ENCODE results near the gene MADCAM1. TPM values are rescaled to one million over a fixed set of nuclear protein-coding genes. Genes with fewer than 3 reads are reported as not detected.

The MADCAM1 gene
- total RNA-seq, 6 donors from 2014 or later: 0.63 to 3.1 (median 1.1) TPM; not detected in 2

DNA sequence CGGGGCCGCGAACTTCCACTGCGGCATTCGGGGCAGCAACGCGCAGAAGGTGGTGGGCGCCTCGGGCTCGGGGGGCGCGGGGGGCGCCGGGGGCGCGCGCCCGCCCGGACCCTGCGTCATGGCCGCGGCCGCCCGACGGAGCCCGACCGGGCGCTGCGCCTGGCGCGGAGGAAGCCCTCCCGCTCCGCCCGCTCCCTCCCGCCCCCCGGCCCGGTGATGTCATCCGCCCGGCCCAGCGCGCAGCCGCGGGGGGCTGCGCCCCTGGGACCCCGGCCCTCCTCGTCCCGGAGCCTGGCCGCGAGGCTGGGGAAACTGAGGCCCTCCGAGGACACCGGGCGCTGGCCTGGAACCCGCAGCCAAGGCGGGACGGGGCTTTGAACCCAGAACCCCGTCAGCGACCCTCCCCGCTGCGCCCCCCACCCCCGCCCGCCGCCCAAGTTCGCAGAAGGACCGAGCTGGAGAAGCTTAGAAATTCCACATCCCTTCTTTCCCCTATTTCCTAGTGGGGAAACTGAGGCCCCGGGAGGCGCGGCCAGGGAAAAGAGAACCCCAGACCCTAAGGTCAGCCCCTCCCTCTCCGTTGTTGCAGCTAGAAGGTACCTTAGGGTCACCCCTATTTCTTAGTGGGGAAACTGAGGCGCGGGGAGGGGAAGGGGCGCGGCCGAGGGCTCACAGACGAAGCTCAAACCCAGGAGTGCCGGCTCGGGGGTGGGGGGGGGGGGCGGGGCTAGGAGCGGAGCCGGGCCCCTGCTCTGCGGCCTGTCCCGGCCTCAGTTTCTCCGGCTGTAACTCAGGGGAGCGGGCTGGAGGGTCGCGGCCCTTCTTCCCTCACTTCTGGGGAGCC, 35.2 kb upstream of the MADCAM1 start, which contains the start of gene SHC2:
Gene SHC2, minus strand, starts transcription at position 157 of the 844 bp plus-strand sequence. Its CDS starts 37 bp downstream, at position 120.
- WGBS, 2 donors: 0% methylated on average over 19 of the region's 85 CpGs; no CpG with 5 or more reads in 1 of the 2 donors
- peak within 1 kb of the TSS; percentile 67 to 77 (median 74) for H3K4me3 ChIP-seq
- no peaks in the 10 kb centered on the region for H3K9me3 ChIP-seq
- H3K27me3 ChIP-seq: peaks cover 0 to 21% (median 5%) of the 10 kb centered on the region in 4 donors
- peak in 1 of 2 donors; percentile 70 for ATAC-seq (ENCODE audit: low FRiP score in 2 of 2)
- peaks cover 12 to 28% (median 15%) of the 10 kb centered on the region in 4 donors for H3K4me1 ChIP-seq
- peak in 1 of 2 donors; percentile 89 for DNase-seq
- H3K27ac ChIP-seq: peak within 1 kb of the TSS; percentile 76 to 92 (median 82)
- no peaks in the 10 kb centered on the region for H3K36me3 ChIP-seq
- TF ChIP-seq POLR2AphosphoS5 (IDR thresholded peaks at IDR 0.05) (peak in 1 of 2 donors; percentile 51), POLR2A (IDR thresholded peaks at IDR 0.05) (no peak)

DNA sequence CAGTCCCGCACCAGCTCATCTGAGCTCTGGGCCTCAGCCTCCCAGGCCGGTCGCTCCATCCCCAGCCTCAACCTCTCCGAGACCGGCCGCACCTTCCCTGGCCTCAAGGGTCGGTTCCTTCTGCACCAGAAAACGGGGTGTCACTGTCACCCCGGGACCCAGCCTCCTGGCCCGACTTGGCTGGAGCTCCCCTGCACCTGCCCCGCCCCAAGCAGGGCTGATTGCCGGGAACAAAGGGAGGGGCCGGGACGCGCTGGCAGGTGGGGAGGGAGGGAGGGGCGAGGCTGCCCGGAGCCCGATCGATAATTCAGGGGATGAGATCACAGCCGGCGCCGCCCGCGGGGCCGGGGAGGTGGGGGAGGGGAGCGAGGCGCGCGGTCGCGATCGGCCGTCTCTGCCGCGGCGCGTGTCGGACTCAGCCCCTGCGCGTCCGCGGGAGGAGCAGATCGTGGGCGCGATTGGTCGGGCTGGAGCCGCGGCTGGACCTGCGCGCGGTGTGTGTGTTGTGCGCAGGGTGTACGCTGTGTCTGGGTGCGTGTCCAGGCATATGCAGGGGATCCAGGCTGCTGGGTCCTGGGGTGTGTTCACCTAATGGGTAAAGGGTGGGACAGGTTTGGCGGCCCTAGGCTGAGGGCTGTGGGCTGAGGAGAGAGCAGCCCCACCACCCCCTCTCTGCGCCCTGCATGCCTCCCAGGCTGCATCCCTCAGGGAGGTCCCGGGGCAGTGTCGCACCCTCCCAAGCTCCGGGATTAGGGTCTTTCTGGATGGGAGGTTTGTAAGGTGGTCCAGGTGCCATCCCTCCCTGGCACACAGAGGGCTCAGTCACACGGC, 34.4 kb upstream of the MADCAM1 start:
- Histone ChIP-seq H3K4me3 (peak overlapping the region; percentile 2 to 77 (median 64)), H3K36me3 (no peaks in the 10 kb centered on the region), H3K27ac (peak overlapping the region in 3 of 4 donors; percentile 71 to 82 (median 71)), H3K9me3 (no peaks in the 10 kb centered on the region), H3K27me3 (peaks cover 0 to 21% (median 5%) of the 10 kb centered on the region in 4 donors), H3K4me1 (peaks cover 12 to 28% (median 15%) of the 10 kb centered on the region in 4 donors)
- peak; percentile 51 to 89 for DNase-seq
- ATAC-seq (ENCODE audit: low FRiP score in 2 of 2): peak in 1 of 2 donors; percentile 55
- WGBS, 2 donors: 4 to 10% methylated on average over 5 to 38 of the region's 60 CpGs
- TF ChIP-seq, protein P1, sequence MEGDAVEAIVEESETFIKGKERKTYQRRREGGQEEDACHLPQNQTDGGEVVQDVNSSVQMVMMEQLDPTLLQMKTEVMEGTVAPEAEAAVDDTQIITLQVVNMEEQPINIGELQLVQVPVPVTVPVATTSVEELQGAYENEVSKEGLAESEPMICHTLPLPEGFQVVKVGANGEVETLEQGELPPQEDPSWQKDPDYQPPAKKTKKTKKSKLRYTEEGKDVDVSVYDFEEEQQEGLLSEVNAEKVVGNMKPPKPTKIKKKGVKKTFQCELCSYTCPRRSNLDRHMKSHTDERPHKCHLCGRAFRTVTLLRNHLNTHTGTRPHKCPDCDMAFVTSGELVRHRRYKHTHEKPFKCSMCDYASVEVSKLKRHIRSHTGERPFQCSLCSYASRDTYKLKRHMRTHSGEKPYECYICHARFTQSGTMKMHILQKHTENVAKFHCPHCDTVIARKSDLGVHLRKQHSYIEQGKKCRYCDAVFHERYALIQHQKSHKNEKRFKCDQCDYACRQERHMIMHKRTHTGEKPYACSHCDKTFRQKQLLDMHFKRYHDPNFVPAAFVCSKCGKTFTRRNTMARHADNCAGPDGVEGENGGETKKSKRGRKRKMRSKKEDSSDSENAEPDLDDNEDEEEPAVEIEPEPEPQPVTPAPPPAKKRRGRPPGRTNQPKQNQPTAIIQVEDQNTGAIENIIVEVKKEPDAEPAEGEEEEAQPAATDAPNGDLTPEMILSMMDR (IDR thresholded peaks at IDR 0.05): no peak
- peak in 1 of 2 donors; percentile 44 for TF ChIP-seq POLR2AphosphoS5 (IDR thresholded peaks at IDR 0.05)
- TF ChIP-seq POLR2A (IDR thresholded peaks at IDR 0.05): peak in 1 of 4 donors; percentile 43
- TF ChIP-seq EP300 (IDR thresholded peaks at IDR 0.05): no peak

DNA sequence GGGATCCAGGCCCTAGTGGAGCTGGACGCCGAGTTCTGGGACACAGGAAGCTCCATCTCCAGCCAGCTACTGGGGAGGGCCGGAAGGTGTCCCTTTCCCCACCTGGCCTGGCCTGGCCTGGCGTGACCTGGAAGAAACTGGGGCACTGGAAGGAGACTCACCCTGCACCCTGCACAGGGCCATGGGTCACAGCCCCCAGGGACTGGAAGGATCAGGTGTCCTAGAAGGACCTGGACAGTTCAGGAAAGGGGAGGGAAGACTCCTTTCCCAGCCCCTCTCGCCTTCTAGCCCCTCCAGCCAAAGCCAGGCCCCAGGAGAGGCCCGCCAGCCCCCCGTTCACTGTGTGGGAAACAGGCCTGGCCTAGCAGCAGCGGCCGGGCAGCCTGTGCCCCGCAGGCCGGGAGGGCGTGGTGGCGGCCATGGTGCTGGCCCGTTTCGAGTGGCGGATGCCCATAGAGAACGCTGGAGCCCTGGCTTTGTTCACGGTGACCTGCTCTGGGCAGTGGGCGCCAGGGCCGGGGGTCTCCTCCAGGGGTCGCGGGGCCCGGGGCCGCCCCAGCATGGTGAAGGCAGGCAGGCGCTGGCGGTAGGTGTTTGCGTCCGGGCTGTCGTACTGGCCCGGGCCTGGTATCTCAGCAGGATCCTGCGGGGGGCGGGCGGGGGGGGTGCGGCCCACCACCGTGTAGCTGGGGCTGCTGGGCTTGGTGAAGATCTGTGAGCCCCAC, 32.6 kb upstream of the MADCAM1 start:
- DNase-seq: peak in 1 of 2 donors; percentile 80

DNA sequence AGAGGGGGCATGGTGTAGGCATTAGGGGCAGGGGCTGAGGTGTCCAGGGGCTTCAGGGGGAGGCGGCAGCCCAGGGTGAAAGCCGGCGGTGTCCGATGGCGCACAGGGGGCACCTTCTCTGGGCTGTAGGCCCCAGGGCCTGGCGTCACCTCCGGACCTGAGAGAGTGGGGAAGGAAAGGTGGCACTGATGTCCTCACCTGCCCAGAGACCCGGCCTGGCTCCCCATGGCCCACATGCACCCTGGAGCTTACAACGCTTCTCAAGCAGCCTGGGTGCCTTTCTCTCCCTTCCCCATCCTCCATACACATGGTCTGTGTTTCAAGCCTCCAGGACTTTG, 32.1 kb upstream of the MADCAM1 start:
- H3K4me1 ChIP-seq: peaks cover 9 to 26% (median 15%) of the 10 kb centered on the region in 4 donors
- no peak for ATAC-seq (ENCODE audit: low FRiP score in 2 of 2)
- H3K36me3 ChIP-seq: no peaks in the 10 kb centered on the region
- 90 to 92% methylated on average over 5 to 6 of the region's 9 CpGs for WGBS, 2 donors
- H3K27me3 ChIP-seq: peaks cover 0 to 21% (median 5%) of the 10 kb centered on the region in 4 donors
- no peak overlapping the region for H3K27ac ChIP-seq
- DNase-seq: peak in 1 of 2 donors; percentile 62
- no peak overlapping the region for H3K4me3 ChIP-seq
- H3K9me3 ChIP-seq: no peaks in the 10 kb centered on the region
- TF ChIP-seq, protein P1 (IDR thresholded peaks at IDR 0.05): no peak
- TF ChIP-seq POLR2AphosphoS5 (IDR thresholded peaks at IDR 0.05) (no peak), POLR2A (IDR thresholded peaks at IDR 0.05) (no peak), EP300 (IDR thresholded peaks at IDR 0.05) (no peak)

More for the DNA sequence above, 32.6 kb upstream of the MADCAM1 start:
- Histone ChIP-seq H3K9me3 (no peaks in the 10 kb centered on the region), H3K36me3 (no peaks in the 10 kb centered on the region), H3K27ac (no peak overlapping the region), H3K4me3 (no peak overlapping the region), H3K4me1 (peaks cover 12 to 28% (median 15%) of the 10 kb centered on the region in 4 donors), H3K27me3 (peaks cover 0 to 21% (median 5%) of the 10 kb centered on the region in 4 donors)
- 89 to 92% methylated on average over 2 to 30 of the region's 35 CpGs for WGBS, 2 donors
- TF ChIP-seq EP300 (IDR thresholded peaks at IDR 0.05) (no peak), POLR2A (IDR thresholded peaks at IDR 0.05) (no peak)
- TF ChIP-seq, protein P1 (IDR thresholded peaks at IDR 0.05): no peak
- peak in 1 of 2 donors; percentile 20 for ATAC-seq (ENCODE audit: low FRiP score in 2 of 2)
